Fibroblast of lung (primary cell): ENCODE data around the gene MYEOV.

Experiments used
- CTCF ChIP-seq, 2 donors: IDR thresholded peaks in 1 of 2; conservative IDR thresholded peaks in 1 of 2; 1 replicate in 1 of 2; 2 replicates in 1 of 2; pipeline ENCODE4 v1.5.1; 2011 to 2012; ENCODE audit warnings: low read length in 2 of 2, control low read depth in 1 of 2, inconsistent platforms in 1 of 2, low read depth in 1 of 2, mild to moderate bottlenecking in 1 of 2
- EZH2 ChIP-seq: IDR thresholded peaks from 2 replicates; pipeline ENCODE4 v1.5.1; 2012; ENCODE audit warnings: low read length, control low read depth, mild to moderate bottlenecking; ENCODE audit errors: missing control alignments

DNA sequence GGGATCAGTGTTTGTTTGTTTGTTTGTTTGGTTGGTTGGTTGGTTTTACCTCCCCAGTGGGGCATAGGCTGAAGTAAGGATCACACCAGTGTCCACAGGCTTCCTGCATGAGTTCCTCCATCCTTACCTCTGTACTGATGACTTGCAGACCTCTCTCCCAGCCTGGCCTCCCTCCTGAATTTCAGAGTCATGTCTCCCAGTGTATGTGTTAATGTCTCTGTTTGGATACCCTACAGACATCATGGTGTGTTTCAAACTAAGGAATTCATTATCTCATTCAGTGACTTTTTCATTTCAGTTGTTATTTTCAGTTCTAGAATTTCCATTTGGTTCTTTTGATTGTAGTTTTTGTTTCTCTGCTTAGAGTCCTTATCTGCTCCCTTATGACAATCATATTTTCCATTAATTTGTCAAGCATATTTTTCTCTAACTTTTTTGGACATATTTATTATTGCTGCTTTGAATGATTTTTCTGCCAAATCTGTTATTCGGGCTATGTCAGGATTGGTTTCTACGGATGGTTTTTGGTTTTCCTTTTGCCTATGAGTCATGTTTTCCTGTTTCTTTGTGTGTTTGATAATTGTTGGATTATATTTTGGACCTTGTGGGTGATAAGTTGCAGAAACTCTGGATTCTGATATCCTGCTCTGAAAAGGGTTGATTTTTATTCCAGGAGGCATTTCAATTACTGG is 23.6 kb downstream of the MYEOV start:
- TF ChIP-seq CTCF (conservative IDR thresholded peaks at IDR 0.05 in 1 of 2, IDR thresholded peaks at IDR 0.05 in 1 of 2; ENCODE audit: low read depth in 1 of 2, low read length in 2 of 2) (no peak), EZH2 (no peak)
